ENCODE measurements around the gene PDE1C. TPM values are rescaled to one million over a fixed set of nuclear protein-coding genes. Genes with fewer than 3 reads are reported as not detected.

PDE1C gene
- total and polyA plus RNA-seq, 8 donors = 2.9 to 54.2 (median 5.9) TPM

GRCh38 chr7:32092346-32092745 lies 22.1 kb upstream of the PDE1C start:
- TF ChIP-seq CTCF (IDR thresholded peaks at IDR 0.05) (no peak), EP300 (IDR thresholded peaks at IDR 0.05) (no peak), POLR2AphosphoS5 (IDR thresholded peaks at IDR 0.05) (no peak), POLR2A (IDR thresholded peaks at IDR 0.05) (no peak)
- H3K36me3 ChIP-seq = no peaks in the 10 kb centered on the region
- H3K4me1 ChIP-seq = peaks cover 0 to 19% (median 9%) of the 10 kb centered on the region in 4 donors
- 57 to 81% (median 68%) methylated on average over 1 of the region's 1 CpG for WGBS, 5 donors
- H3K4me3 ChIP-seq = no peak overlapping the region
- DNase-seq = no peak
- no peaks in the 10 kb centered on the region for H3K27me3 ChIP-seq
- H3K27ac ChIP-seq = no peak overlapping the region
- intact Hi-C loops (cut with DNase I; ENCODE audit: low total_unique reads) = no loop called here
- no peaks in the 10 kb centered on the region for H3K9me3 ChIP-seq

- no peak for DNase-seq
- no peaks in the 10 kb centered on the region for H3K27me3 ChIP-seq
- WGBS, 5 donors = 68 to 88% (median 73%) methylated on average over 4 of the region's 4 CpGs
- no peak overlapping the region for H3K4me3 ChIP-seq
- H3K27ac ChIP-seq = no peak overlapping the region
- no peaks in the 10 kb centered on the region for H3K9me3 ChIP-seq
- peaks cover 0 to 19% (median 9%) of the 10 kb centered on the region in 4 donors for H3K4me1 ChIP-seq
- intact Hi-C loops (cut with DNase I; ENCODE audit: low total_unique reads) = no loop called here
- H3K36me3 ChIP-seq = no peaks in the 10 kb centered on the region
- TF ChIP-seq POLR2A (IDR thresholded peaks at IDR 0.05) (no peak), POLR2AphosphoS5 (IDR thresholded peaks at IDR 0.05) (no peak), EP300 (IDR thresholded peaks at IDR 0.05) (no peak), CTCF (IDR thresholded peaks at IDR 0.05) (no peak)
Observed at GRCh38 chr7:32091608-32092210, 21.5 kb upstream of the PDE1C start.

GRCh38 chr7:32089678-32090077 lies 19.5 kb upstream of the PDE1C start:
- DNase-seq = no peak
- TF ChIP-seq CTCF (IDR thresholded peaks at IDR 0.05) (no peak), POLR2A (IDR thresholded peaks at IDR 0.05) (no peak), POLR2AphosphoS5 (IDR thresholded peaks at IDR 0.05) (no peak), EP300 (IDR thresholded peaks at IDR 0.05) (no peak)
- H3K4me1 ChIP-seq = peaks cover 0 to 19% (median 9%) of the 10 kb centered on the region in 4 donors
- H3K36me3 ChIP-seq = no peaks in the 10 kb centered on the region
- intact Hi-C loops (cut with DNase I; ENCODE audit: low total_unique reads) = no loop called here
- no peaks in the 10 kb centered on the region for H3K27me3 ChIP-seq
- H3K4me3 ChIP-seq = no peak overlapping the region
- no peak overlapping the region for H3K27ac ChIP-seq
- H3K9me3 ChIP-seq = no peaks in the 10 kb centered on the region

GRCh38 chr7:32089256-32089655 lies 19.0 kb upstream of the PDE1C start:
- H3K27ac ChIP-seq = no peak overlapping the region
- intact Hi-C loops (cut with DNase I; ENCODE audit: low total_unique reads) = no loop called here

More at GRCh38 chr7:32089256-32089655, 19.0 kb upstream of the PDE1C start:
- no peak for DNase-seq
- Histone ChIP-seq H3K9me3 (no peaks in the 10 kb centered on the region), H3K4me1 (peaks cover 0 to 16% (median 9%) of the 10 kb centered on the region in 4 donors), H3K36me3 (no peaks in the 10 kb centered on the region), H3K27me3 (no peaks in the 10 kb centered on the region), H3K4me3 (no peak overlapping the region)
- WGBS, 5 donors = 87 to 90% (median 88%) methylated on average over 5 of the region's 5 CpGs
- TF ChIP-seq CTCF (IDR thresholded peaks at IDR 0.05) = no peak
- no peak for TF ChIP-seq EP300 (IDR thresholded peaks at IDR 0.05)
- TF ChIP-seq POLR2A (IDR thresholded peaks at IDR 0.05) = no peak
- no peak for TF ChIP-seq POLR2AphosphoS5 (IDR thresholded peaks at IDR 0.05)

Data from stomach (tissue), 9 donors.